AG10803 (cell line): ENCODE measurements around the gene PODN.

ENCODE experiments used
- DNase-seq: peaks from one replicate; pipeline ENCODE4 v3.0.0; 2010; ENCODE audit warnings: low read depth
- H3K4me3 ChIP-seq: 2 replicates; pipeline ENCODE4 v1.5.1; 2011; ENCODE audit warnings: mild to moderate bottlenecking, low read length, control low read depth
- TF ChIP-seq, protein P1 (sequence below): conservative IDR thresholded peaks from 2 replicates; pipeline ENCODE4 v1.5.1; 2011; ENCODE audit warnings: mild to moderate bottlenecking, low read length, control low read depth, inconsistent platforms

The PODN gene

DNA sequence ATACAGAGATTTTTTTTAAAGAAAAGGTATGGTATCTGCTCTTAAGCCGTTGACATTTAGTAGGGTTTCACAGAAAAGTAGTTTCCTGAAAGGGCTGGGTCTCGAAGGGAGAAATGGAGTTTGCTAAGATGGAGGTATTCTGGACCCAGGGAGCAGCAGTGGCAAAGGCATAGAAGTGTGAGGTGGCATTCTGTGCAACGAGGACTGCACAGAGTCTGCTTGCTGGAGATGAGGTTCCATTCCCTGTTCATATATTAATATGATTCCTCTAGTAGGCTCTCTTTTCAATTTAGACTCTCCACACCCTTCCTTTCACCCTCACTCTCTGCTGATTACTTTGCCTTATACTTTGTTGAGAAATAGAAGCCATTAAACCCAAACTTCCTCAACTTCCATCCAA lies 38.5 kb upstream of the PODN start:
- TF ChIP-seq, protein P1, sequence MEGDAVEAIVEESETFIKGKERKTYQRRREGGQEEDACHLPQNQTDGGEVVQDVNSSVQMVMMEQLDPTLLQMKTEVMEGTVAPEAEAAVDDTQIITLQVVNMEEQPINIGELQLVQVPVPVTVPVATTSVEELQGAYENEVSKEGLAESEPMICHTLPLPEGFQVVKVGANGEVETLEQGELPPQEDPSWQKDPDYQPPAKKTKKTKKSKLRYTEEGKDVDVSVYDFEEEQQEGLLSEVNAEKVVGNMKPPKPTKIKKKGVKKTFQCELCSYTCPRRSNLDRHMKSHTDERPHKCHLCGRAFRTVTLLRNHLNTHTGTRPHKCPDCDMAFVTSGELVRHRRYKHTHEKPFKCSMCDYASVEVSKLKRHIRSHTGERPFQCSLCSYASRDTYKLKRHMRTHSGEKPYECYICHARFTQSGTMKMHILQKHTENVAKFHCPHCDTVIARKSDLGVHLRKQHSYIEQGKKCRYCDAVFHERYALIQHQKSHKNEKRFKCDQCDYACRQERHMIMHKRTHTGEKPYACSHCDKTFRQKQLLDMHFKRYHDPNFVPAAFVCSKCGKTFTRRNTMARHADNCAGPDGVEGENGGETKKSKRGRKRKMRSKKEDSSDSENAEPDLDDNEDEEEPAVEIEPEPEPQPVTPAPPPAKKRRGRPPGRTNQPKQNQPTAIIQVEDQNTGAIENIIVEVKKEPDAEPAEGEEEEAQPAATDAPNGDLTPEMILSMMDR: no peak
- no peak for DNase-seq
- no peak overlapping the region for H3K4me3 ChIP-seq

DNA sequence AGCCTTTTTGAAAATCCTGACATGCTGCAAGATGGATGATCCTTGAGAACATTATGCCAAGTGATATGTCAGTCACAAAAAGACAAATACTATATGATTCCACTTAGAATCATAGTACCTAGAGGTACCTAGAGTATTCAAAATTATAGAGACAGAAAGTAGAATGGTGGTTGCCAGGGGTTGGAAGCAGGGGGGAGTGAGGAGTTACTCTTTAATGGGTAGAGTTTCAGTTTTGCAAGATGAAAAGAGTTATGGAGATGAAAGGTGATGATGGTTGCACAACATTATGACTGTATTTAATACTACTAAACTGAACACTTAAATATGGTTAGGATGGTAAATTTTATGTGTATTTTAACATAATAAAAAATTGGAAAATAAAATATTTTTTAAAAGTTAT lies 37.9 kb upstream of the PODN start:
- no peak for DNase-seq
- no peak overlapping the region for H3K4me3 ChIP-seq
- TF ChIP-seq, protein P1: no peak

DNA sequence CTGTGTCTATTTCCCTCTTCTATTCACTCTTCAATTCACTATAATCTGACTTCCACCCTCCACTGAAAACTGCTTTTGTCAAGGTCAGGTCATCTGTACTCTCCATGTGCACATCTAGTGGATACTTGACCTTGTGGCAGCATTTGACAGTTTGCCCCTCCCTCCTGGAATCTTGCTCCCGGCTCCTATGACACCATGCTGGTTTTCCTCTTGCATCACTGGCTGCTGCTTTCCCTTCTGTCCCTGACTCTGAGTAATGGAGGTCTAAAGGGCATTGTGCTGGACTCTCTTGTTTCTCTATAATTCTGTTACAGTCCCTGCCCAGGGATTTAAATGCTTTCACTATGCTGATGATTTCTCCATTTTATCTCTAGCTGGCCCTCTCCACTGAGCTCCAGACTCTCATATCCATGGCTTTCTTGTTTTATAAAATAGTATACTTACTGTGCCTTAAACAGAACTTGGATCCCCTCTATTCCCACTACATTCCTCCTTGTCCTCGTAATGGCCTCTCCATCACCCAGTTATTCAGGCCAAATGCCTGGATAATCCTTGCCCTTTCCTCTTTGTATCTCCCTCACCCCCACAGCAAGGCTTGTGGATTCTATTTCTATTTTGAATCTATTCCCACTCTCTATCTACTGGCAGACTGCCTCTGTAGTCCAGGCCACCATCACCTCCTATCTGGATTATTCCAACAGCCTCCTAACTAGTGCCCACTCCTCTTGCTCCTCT lies 36.8 kb upstream of the PODN start:
- H3K4me3 ChIP-seq: no peak overlapping the region
- peak; percentile 69 for DNase-seq
- TF ChIP-seq, protein P1: no peak

DNA sequence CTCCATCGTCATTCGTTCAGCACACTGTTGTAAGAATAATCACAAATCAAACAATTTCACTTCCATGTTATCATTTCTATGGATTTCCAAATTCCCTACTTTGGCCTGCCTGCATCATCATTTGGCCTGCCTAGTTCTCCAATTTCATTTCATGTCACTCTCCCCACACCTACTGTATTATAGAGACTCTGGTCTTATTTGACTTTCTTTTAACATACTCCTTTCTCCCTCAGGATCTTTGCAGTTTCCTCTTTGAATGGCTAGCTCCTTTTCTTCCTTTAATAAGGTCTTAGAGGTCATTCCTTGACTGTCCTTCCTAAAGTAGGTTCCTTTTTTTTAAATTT lies 36.3 kb upstream of the PODN start:
- TF ChIP-seq, protein P1: no peak
- no peak overlapping the region for H3K4me3 ChIP-seq
- no peak for DNase-seq

DNA sequence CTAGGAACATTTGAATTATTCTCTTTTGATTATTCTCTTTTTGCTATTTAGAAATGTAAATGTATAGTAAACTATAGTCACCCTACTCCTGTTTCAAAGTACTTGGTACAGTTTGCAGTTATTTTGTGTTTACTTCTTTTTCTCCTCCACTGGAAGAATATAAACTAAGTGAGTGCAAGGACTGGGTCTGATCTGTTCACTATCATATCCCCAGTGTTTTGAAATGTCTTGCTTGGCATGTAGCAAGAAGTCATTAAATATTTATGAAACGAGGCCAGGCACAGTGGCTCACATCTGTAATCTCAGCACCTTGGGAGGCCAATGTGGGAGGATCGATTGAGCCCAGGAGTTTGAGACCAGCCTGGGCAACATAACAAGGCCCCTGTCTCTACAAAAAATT lies 35.8 kb upstream of the PODN start:
- DNase-seq: no peak
- TF ChIP-seq, protein P1: no peak
- no peak overlapping the region for H3K4me3 ChIP-seq

DNA sequence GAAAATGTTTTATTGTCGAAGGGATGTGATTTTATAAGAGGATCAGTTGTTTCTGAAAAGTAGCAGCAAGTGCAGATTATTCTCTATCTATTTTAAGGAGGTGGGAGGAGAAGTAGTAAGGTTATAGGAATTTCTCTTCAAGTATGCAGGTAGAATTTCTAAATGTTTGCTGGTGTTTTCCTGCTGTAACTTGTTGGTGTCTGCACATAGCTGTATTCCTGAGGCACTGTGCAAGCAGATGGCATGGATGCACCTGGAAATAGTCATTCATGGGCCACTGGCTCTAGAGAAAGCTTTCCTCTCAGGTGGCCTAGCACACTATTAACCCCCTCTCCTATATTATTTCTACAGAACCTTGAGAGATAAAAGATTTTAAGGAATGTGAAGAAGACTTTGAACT lies 30.3 kb upstream of the PODN start:
- H3K4me3 ChIP-seq: no peak overlapping the region
- TF ChIP-seq, protein P1: no peak
- no peak for DNase-seq

DNA sequence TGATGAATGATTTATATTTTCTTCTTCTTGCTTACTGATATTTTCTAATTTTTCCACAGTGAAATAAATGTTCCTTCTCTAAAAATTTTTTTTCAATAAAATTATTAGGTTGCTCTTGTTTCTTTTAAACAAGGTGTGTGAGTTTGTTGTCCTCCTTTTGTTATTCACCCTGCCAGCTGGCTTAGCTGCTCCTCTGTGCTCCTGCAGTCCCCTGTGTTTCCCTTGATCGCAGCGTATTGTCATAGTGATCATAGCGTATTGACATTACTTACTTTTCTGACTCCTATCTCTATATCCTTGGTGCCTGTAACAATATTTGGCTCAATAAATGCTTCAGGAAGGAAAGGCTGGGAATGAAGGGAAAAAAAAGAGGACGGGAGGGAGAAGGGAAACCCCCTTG lies 24.9 kb upstream of the PODN start:
- H3K4me3 ChIP-seq: no peak overlapping the region
- TF ChIP-seq, protein P1: no peak
- no peak for DNase-seq
